Airway epithelial cell (primary cell): ENCODE data around the gene CEP19. TPM values are rescaled to one million over a fixed set of nuclear protein-coding genes. Genes with fewer than 3 reads are reported as not detected.

Experiments used
- total RNA-seq: library from RNA; depleted of rRNA; stranded (reverse); fragments of >200 nt; gene quantifications from 2 replicates; pipeline ENCODE4 v1.2.3, GENCODE V29; 2015

Gene CEP19
- total RNA-seq = 0.71 and 1.2 TPM in 2 replicates

DNA sequence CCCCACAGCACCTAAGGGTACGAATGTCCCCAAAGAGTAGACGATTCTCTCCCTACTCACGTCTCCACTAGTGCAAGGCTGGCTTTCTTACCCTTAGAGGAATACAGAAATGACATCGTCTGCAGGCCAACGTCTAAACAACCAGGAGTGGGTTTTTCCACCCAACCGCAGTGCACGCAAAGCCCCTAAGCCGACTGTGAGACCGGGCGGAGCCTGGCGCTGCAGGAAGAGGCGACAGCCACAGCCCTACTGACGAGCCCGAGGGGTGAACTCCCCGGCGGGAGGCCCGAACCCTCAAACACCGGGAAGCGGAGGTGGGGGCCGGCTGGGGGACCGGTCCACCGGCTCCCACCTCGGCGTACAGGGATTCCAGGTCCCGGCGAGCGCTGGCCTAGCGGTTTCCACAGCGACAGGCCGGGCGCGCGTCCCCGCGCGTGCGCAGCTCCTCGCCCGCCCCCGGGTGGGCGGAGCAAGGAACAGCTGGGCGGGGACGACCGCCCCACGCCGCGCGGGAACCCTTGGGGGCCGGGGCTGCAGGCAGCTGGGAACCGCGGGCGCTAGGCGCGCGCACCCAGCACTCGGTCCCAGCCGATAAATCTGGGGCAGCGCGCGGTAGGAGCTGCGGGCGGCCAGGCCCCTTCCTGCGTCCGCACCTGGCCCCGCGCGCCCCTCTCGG lies at the start of gene CEP19, which contains the start of gene PIGX:
Gene CEP19 (minus strand): TSS at position 413 of the 676 bp plus-strand sequence. CDS start 3,593 bp downstream, outside the sequence.
Gene PIGX (plus strand): TSS at position 540 of the 676 bp plus-strand sequence.

GRCh38 chr3:196739671-196740480 lies 27.8 kb upstream of the CEP19 start, which contains the start of gene PAK2:
Gene PAK2 (plus strand): TSS chr3:196739857. CDS start chr3:196782647, 42,790 bp downstream.

Other genes starting within 250 kb of the CEP19 start
- 13.2 TPM in 2 replicates for gene RNF168, start 208.5 kb downstream of the CEP19 start, total RNA-seq
- gene SMCO1, start 196.9 kb downstream of the CEP19 start, total RNA-seq = not detected in 2 replicates
- 3.0 and 5.9 TPM in 2 replicates for gene WDR53, start 143.7 kb downstream of the CEP19 start, total RNA-seq
- 7.2 and 11.5 TPM in 2 replicates for gene FBXO45, start 143.6 kb downstream of the CEP19 start, total RNA-seq
- 0.07 and 0.33 TPM in 2 replicates for gene NRROS, start 72.6 kb downstream of the CEP19 start, total RNA-seq
- 24.9 and 27.0 TPM in 2 replicates for gene PIGX, start 127 bp upstream of the CEP19 start, total RNA-seq
- gene PAK2, start 27.6 kb upstream of the CEP19 start, total RNA-seq = 22.9 and 31.1 TPM in 2 replicates
- gene SENP5, start 155.7 kb upstream of the CEP19 start, total RNA-seq = 15.1 and 19.1 TPM in 2 replicates
- 55.2 and 65.6 TPM in 2 replicates for gene NCBP2, start 230.3 kb upstream of the CEP19 start, total RNA-seq